GM21390 (cell line): Measurements from ENCODE around the gene CCDC177.

Experiments
- ATAC-seq: cut with Tn5 transposase; IDR thresholded peaks from one replicate; pipeline ENCODE4 v1.9.1; 2021; ENCODE audit not compliant: unreplicated experiment

Gene CCDC177

DNA sequence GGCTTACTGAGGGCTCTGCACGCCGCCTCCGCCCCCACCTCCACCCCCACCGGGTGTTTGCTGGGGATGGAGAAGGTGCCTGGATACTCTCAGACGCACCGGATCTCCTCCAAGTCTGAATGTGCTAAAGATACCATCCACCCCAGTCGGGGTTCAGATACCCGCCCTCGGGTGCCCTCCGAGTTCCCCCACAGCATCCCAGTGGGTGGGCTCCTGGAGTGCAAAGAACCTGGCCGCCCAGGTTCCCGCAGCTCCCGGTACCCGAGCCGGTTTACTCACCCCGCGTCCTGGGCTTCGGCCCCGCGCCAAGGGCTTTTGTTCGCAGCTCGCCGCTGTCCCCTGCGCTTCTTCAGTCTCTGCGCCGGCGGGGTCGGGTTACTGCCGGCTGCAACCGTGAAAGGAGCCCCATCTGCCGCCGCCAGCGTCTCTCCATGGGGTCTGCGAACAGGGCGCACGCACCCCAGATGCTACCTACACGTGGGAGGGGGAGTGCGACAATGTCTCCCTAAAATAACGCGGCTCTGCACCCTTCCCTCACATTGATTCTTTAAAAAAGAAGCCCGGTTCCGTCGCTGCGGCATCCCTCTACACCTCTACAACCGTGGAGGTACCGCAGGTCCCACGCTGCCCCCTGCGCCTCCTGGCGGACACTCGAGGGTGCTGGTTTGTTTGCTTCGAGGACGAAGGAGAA is at the start of gene CCDC177:
Gene CCDC177 (minus strand): TSS at position 609 of the 691 bp plus-strand sequence. CDS start 1,249 bp downstream, outside the sequence.
- no peak for ATAC-seq

DNA sequence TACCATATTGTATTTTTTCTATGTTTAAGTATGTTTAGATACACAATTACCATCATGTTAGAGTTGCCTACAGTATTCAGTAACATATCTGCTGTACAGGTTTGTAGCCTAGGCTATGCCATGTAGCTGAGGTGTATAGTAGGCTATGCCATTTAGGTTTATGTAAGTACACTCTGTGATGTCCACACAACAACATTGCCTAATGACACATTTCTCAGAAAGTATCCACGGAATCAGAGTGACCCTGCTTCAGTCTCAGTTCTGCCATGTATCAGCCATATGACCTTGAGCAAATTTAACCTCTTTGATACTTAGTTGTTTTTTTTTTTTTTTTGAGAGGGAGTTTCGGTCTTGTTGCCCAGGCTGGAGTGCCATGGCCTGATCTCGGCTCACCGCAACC is 49.5 kb upstream of the CCDC177 start:
- no peak for ATAC-seq

DNA sequence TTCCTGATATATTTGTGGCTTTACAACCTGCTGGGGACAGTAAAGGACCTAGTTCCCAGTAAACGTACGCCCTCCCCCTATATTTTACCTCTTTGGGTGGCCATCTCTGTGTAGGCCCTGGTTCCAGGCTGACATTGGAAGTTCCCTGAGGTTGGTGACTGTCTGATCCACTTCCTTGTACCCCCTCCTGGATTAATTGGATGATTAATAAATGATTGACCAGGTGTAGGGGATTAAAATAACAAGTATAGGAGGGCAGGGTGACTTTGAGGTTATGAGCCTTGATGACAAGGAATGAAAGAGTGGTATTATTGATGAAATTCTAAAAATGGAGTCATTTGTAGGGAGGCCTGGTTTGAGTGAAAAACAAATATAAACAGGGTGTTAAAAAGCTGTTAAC is 46.3 kb upstream of the CCDC177 start:
- no peak for ATAC-seq

DNA sequence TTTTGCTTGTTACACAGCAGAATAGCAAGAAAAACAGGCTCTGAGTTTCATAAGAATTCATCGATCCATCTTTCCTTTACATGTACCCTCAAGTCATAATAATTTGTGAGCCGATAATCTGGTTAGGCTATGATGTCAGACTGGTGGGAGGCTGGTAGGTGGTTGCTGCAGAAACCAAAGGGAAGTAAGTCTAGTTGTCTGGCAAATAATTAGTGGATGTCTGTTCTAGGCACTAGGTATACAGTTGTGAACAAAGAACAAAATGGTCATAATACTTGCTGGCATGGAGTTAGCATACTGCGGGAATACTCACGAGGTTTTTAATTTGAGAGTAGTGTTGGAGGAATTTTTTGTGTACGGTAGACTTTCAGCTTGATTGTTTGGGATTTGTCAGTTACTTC is 45.5 kb upstream of the CCDC177 start:
- no peak for ATAC-seq

DNA sequence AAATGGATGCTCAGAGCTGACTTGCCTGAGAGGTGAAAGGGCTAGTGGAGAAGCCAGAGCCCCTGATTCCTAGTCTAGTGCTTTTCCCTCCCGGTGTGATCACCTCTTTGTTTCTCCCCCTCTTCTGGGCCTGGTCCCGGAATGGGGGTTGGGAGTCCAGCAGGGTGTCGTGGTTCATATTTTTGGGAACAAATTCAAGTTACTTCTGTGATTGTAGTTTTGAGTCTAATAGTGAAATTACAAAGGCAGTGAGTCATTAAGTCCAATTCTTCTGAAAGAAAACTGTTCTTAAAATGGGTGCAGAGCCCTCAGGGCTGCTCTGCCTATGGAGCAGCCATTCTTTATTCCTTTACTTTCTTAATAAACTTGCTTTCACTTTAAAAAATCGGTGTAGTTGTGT is 44.3 kb upstream of the CCDC177 start:
- no peak for ATAC-seq

DNA sequence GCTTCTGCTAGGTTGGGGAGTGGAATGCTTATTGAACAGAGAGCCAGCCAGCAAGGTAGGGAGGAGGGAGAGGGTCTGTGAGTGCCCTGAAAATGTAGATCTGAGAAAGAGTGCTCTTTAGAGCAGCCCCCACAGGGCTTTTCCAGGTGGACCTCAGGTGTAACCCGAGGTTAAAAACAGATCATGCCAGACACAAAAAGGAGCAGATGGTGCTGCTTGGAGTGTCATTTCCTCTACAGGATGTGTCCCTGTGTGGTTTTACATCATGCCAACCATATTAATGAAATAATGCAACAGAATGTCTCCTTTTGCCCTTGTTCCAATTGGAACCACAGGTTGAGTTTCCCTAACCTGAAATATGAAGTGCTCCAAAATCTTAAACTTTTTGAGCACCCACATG is 43.1 kb upstream of the CCDC177 start:
- no peak for ATAC-seq

DNA sequence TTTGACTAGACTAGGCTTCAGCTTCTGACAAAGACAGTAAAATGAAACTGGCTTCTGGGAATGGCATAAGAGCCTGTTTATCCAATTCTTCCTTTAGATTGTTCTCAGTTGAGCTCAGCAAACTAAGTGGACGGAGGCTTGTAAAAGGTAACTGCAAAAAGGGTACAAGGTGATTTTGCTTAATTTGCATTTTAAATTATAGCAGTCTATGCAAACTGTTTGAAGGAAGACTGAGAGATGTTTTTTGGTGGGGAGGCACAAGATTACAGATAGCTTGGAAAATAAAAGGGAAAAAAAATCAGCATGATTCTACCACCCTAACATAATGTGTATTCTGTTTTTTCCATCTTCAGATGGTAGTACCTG is 41.7 kb upstream of the CCDC177 start:
- ATAC-seq, result no peak

DNA sequence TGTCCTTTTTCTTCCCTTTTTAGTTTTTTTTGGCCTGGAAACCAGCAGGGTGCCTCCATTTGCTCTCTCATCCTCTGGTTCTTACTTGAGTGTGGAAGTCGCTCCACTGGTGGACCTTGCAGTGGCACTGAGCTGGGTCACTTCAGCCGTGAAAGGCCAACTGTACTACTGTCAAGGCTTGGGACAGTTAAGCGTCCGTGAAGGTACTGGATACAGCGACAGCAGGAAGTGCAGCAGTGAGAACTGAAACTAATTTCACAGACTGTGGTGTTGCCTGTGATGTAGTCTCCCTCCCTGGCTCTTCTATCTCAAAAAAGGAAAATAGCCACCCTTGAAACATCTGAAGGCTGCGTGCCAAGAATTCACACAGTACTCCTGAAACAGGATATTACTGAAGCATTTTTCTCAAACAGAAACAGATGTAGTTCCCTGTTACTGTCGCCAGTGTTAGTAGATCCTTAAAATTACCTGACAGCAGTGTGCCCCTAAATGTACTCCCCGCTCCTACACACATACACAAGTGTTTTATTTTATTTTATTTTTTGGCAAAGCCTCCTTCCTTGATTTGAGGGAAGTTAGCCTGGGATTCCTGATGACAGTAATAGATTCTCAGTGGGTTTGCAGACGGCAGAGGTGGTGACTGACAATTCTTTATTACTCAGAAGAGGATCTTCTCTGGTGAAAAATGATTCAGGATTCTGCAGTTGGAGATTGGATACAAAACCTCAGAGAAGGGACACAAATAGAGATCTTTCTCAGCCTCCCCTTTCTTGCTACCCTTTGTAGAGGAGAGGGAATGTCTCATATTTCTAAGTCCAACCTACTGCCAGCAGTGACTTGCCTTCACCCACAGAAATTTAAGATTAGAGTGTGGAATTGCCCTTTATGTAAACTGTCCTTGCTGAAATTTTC is 41.1 kb upstream of the CCDC177 start:
- peak; percentile 52 for ATAC-seq

DNA sequence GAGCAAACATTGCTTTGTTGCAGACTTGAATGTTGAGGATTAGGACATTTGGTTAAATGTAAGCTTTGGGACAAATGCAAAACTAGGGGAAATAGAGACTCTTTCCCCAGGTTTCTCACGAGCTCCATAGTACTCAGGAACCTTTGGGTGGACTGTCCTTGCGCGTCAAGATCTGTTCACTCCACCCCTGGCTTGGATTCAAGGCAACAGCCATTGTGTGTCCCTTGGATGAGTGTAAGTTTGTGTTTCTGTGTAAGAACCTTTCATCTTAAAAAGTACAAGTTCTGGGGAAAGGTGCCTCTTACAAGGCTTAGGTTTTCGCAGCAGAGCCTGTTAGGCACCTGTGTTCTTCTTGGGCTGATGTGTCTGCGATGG is 40.4 kb upstream of the CCDC177 start:
- no peak for ATAC-seq

DNA sequence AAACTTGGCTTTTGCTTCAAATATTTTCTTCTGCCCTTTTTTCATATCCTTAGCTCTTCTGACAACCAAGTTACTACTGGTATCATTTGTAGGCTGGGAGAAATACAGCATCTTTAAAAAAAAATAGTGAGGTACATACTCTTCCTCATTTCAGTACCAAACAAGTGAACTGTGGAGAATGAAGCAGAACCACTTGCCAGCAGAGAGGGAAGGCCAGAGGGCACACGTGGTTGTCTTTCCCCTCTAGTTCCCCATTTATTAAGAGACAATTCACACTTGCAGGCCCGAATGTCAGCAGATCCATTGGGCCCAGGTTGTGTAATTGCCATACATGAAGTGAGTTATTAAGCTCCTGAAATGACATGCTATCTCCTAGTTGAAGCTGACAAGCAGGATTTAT is 39.9 kb upstream of the CCDC177 start:
- ATAC-seq, result no peak

DNA sequence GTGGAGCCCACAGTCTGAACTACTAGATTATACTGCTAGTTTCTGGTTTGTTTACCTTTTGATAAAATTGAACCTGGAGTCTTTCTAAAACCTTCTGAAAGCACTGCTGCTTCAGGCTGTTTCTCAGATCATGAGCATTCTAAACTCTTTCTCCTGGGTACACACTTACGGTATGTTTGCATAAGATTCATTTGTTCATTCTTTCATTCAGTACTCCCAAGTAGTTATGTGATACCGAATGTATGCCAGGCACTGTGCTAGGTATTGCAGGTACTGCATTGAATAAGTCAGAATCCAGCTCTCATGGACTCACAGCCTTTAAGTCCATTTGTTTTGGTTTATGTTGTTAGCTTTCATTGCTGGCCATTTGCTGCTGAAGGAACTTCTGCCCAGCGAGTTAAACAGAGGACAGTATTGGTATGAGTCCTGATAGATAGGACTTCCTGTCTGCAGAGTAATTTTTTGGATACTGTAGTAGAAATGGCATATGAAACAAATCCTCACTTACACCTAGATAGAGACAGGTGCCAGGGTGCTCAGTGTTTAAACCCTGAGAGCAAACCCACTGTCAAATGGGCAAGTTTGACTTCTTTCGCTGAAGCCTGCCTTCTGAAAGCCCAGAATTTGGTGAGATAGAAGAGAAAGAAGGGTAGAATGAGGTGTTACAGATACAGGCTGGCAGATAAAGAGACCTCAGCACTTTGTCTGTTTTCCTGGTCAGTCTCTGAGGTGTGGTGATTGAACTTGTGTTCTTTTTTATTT is 38.8 kb upstream of the CCDC177 start:
- no peak for ATAC-seq

DNA sequence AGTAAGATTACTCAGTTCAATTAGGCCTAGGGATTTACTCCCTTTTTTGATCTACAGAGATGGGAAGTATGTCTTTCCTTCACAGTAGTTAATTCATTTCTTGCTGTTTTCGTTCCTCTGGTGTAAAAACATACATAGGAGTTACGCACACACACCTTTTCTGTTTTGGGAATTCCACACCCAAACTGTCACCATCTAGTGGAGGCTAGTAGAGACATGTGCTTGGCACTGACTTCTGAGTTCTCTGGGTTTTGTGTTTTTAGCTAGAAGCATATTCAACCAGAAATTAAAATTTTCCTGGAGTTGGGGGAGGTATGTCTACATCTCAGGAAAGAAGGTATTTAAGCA is 38.1 kb upstream of the CCDC177 start:
- no peak for ATAC-seq

DNA sequence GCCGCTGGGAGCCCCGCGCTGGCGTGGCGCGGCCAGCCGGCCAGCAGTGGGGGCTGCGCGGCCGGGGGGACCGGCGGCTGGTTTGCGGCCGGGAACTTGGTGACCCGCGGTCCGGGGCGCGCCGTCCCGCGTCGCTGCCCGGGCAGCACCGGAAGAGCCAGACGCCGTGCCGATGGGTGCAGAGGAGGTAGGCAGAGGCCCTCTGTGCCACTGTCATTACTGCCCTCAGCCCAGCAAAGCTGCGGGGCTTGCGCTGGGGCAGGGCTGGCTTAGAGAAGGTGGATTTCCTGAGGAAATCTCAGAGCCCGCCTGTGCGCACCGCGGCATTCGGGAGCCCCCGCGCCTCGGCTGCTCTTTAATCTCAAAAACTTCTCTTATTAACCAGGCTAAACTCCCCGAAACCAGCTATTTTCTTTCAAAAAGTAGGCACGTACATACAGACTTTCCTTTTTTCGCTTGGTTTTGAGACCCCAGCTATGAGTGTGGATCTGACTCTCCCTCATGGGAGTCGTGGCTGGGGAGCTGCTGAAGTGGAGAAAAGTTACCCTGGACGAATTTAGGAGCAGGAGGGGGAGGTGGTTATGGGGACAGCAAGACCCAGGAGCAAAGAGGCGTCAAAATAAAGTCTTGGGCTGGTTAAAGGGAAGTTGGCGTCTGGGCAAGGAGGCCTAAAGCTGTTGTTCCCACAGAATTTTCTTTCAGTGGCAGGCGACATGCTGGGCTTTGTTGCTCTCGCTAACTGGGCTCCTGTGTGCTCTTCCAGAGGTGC is 37.5 kb upstream of the CCDC177 start:
- ATAC-seq, result peak; percentile 17

DNA sequence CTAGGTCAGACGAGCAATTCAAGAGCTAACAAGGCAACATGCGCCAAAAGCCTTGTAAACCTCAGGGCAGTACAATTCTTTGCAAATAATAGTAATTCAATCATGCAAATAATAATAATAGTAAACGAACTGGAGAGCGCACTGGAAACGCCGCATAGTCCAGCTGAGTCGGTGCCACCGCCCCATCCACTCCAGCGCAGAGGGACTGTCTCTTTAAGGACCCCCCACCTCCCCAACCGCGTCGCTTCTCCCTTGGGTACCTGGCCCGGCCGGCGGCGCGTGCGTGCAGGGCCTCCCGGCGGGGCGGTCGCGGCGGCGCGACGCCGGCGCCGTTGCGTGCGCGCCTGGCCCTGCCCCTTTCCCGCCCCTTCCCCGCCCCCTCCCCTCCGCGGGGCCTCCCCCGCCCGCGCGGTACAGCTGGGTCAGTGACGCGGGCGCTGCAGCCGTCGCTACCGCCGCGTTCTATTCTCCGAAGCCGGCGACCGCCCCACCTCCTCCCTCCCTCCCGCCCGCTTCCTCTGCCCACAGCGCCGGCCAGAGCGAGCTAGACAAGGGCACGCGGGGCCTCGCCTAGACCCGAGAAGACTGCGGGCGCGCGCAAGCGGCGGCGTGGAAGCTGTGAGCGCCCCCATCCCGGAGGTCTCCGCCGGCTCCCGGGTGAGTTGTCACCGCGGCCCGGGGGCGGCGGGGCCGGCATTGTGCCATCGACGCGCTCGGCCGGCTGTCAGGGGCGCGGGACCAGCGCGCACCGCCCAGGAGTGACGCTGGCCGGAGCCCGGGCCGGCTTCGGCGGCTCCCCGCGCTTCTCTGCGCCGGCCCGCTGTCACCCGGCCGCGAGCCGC is 36.7 kb upstream of the CCDC177 start, which contains the start of gene SUSD6:
Gene SUSD6 (plus strand): TSS at position 425 of the 842 bp plus-strand sequence. CDS start 46,997 bp downstream, outside the sequence.
- peak; percentile 52 for ATAC-seq

DNA sequence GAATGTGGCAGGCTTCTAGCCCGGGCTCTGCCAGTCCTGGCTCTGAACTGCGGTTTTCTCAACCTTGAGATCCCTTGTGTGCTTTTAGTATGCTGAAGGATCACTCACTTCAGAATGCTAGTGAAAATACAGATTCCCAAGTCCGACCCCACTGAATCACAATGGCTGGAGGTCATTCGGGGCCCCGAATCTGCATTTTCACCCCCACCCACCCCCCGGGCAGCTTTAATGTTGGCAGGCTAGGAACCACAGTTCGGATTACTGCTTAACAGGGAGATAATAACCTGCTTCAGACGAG is 36.2 kb upstream of the CCDC177 start:
- no peak for ATAC-seq

DNA sequence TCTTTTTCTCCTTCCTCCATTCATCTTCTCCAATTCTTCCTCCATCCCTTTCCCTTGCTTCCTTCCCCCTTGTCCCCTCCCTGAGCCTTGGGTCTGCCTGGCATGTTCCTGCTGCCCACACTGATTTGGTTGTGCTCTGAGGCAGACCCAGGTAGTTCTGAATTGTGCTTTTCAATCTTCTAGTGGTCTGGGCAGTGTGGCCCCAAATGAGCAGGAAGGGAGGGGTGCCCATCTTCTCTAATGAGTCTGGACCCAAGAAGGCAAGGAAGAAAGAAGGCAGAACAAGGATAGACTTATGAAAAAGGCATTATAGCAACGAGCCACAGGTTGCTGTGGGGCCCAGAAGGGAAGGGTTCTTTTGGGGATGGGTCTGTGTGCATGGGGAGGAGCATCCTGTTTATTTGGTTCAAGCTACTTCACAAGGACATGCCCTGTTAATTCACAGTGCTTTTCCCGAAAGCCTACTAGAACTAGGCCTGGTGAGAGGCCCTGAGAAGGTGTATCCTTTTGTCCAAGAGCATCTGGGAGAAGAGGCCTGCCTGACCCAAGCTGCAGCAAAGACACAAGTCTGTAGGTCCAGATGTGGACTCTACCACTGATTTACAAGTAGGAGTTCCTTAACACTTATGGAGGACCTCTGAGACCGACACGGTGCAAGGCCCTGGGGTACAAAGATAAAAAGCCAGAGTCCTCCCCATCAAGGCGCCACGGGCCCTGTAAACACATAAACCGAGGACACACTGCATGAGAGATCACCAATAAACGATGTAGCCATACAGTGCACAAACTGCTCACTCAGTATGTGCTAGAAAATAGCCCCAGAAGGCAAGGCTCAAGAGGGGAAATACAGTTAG is 35.6 kb upstream of the CCDC177 start:
- ATAC-seq, result no peak

DNA sequence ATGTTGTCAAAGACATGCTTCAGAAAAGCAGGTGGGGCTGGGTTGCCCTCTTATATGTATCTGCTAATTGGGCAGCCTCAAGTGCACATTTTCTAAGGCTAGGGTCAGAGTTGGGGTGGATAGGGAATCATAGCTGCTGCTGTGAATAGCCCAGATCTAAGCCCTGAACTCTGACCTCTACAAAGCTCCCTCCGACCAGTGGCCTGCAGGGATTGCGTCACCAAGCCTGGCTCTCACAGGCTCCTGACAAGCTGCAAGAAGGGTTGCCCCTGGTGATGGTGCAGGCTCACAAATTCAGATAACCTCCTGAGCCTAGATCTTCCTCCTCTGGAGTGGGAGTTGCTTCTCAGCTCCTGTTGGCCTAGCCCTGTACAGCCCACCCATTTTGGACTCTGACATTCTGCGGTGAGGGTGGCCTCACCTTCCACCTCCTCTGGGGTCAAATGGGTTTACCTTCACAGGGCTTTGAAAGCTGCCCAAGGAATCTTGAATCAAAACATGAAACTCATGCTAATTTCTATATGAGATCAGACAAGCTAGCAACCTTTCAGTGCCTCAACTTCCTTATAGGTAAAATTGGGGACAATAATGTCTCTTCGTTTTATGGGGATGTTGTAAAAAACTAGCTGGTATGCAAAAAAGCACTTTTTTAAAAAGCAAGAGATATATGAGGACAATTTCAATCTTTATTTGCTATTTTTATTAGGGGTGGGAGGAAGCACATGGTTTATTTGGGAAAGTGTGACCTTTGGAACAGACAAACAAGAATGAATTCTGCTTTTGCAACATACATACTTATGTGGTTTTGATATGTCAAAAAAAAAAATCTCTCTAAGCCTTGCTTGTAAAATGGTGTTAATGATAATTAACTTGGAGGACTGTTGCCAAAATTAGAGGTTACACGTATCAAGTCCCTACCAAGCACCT is 31.9 kb upstream of the CCDC177 start:
- ATAC-seq, result no peak

DNA sequence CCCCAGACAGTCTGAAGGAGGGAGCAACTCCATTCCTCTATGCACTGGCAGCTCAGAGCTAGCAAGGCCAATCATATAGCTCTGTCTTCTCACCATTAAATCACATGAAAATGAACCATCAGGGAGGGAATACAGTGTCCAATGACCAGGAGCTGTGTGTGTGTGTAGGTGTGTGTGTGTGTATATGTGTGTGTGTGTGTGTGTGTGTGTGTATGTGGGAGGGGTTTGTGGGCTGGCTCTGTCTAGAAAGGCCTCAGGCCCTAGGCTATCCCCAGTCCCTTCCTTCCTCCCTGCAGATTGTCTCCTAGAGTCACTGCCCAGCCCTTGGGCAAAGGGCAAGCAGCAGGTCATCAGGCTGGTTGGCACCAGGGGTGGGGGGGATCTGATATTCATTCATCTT is 31.1 kb upstream of the CCDC177 start:
- ATAC-seq, result no peak
